HG02973 (cell line): ENCODE results near the gene NFIC.
"Not testable (repeated sequence)": the region's sequence is repeated elsewhere in the genome, so short reads cannot be mapped to it uniquely, and the experiment has no call there.

Source experiments
- ATAC-seq: cut with Tn5 transposase; IDR thresholded peaks from one replicate; pipeline ENCODE4 v1.9.1; 2021; ENCODE audit warnings: moderate library complexity; ENCODE audit not compliant: unreplicated experiment

The NFIC gene

GRCh38 chr19:3415695-3416094 lies 49.3 kb downstream of the NFIC start:
- ATAC-seq: no peak

GRCh38 chr19:3420244-3420755 lies 53.9 kb downstream of the NFIC start:
- no peak for ATAC-seq

- ATAC-seq: no peak
Observed at GRCh38 chr19:3420909-3421619, 54.7 kb downstream of the NFIC start.

- not testable (repeated sequence) for ATAC-seq
Observed at GRCh38 chr19:3421656-3422055, 55.3 kb downstream of the NFIC start.

- no peak for ATAC-seq
Observed at GRCh38 chr19:3423183-3423829, 56.9 kb downstream of the NFIC start.

GRCh38 chr19:3426433-3426832 lies 60.0 kb downstream of the NFIC start:
- ATAC-seq: no peak

- not testable (repeated sequence) for ATAC-seq
Observed at GRCh38 chr19:3430366-3430680, 63.9 kb downstream of the NFIC start.

- ATAC-seq: no peak
Observed at GRCh38 chr19:3431760-3432397, 65.5 kb downstream of the NFIC start.

GRCh38 chr19:3433313-3433712 lies 66.9 kb downstream of the NFIC start:
- no peak for ATAC-seq

- no peak for ATAC-seq
Observed at GRCh38 chr19:3433805-3434540, 67.6 kb downstream of the NFIC start.

GRCh38 chr19:3434630-3435553 lies 68.5 kb downstream of the NFIC start:
- peak; percentile 75 for ATAC-seq

- ATAC-seq: no peak
Observed at GRCh38 chr19:3440082-3440481, 73.7 kb downstream of the NFIC start.

- ATAC-seq: no peak
Observed at GRCh38 chr19:3441089-3441985, 75.0 kb downstream of the NFIC start.

- no peak for ATAC-seq
Observed at GRCh38 chr19:3441986-3442329, 75.6 kb downstream of the NFIC start.

GRCh38 chr19:3442487-3443071 lies 76.2 kb downstream of the NFIC start:
- no peak for ATAC-seq

GRCh38 chr19:3443840-3444694 lies 77.7 kb downstream of the NFIC start:
- no peak for ATAC-seq

- no peak for ATAC-seq
Observed at GRCh38 chr19:3444695-3445234, 78.4 kb downstream of the NFIC start.

- not testable (repeated sequence) for ATAC-seq
Observed at GRCh38 chr19:3446657-3447056, 80.3 kb downstream of the NFIC start.
